Neural progenitor cell (in vitro differentiated cells): Measurements from ENCODE around the gene AGPS.

Experiments used
- EZH2phosphoT487 ChIP-seq: fragments of 200-600 bp; sonication (generic); IDR thresholded peaks from 2 replicates; pipeline ENCODE4 v1.6.1; 2017; ENCODE audit warnings: antibody characterized with exemption
- TF ChIP-seq, protein P1 (sequence below): fragments of 200-600 bp; sonication (generic); IDR thresholded peaks from 2 replicates; pipeline ENCODE4 v1.5.1; 2017; ENCODE audit warnings: antibody characterized with exemption, mild to moderate bottlenecking

DNA sequence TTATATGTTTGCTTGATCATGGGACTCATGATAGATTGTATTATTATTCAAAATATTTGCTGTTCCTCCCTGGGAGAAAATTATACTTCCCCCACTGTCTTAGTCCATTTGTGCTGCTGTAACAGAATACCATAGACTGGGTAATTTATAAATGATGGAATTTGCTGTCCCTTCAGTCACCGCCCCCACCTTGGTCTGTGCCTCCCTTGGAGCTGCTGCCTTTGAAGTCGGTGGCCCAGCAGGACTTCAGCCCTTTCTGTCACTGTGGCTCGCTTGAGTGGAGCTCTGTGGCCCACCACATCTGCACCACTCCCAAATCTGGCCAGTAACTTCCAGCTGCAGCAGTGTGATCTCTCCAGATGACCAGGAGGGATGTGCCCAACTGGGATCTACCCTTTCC lies 200.8 kb downstream of the AGPS start:
- TF ChIP-seq EZH2phosphoT487, result no peak
- TF ChIP-seq, protein P1, sequence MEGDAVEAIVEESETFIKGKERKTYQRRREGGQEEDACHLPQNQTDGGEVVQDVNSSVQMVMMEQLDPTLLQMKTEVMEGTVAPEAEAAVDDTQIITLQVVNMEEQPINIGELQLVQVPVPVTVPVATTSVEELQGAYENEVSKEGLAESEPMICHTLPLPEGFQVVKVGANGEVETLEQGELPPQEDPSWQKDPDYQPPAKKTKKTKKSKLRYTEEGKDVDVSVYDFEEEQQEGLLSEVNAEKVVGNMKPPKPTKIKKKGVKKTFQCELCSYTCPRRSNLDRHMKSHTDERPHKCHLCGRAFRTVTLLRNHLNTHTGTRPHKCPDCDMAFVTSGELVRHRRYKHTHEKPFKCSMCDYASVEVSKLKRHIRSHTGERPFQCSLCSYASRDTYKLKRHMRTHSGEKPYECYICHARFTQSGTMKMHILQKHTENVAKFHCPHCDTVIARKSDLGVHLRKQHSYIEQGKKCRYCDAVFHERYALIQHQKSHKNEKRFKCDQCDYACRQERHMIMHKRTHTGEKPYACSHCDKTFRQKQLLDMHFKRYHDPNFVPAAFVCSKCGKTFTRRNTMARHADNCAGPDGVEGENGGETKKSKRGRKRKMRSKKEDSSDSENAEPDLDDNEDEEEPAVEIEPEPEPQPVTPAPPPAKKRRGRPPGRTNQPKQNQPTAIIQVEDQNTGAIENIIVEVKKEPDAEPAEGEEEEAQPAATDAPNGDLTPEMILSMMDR, result no peak
